A673 (cell line): ENCODE results near the gene HID1.

Source experiments
- CTCF ChIP-seq: fragments of 300-800, 200-600 bp; sonication (generic); conservative IDR thresholded peaks from 2 replicates; pipeline ENCODE4 v1.5.1; 2017; ENCODE audit warnings: low read depth, mild to moderate bottlenecking, antibody characterized with exemption, low read length, moderate library complexity, mixed read lengths
- EZH2 ChIP-seq: fragments of 200-600 bp; sonication (generic); IDR thresholded peaks from 2 replicates; pipeline ENCODE4 v1.6.1; 2017; ENCODE audit warnings: borderline replicate concordance, low read depth, mild to moderate bottlenecking, mixed read lengths, antibody characterized with exemption, low read length; ENCODE audit not compliant: poor library complexity, severe bottlenecking

GRCh38 chr17:75012096-75012345, 39.5 kb upstream of the HID1 start:
- no peak for TF ChIP-seq CTCF
- TF ChIP-seq EZH2 = no peak
